Stimulated activated CD4-positive, alpha-beta T cell treated with anti-CD3 and anti-CD28 coated beads, Interleukin-1b, Interleukin-23, amount 100 ng/mL, for 48 hours (primary cell): ENCODE data around the gene RNU6-1.

Source experiments
- DNase-seq: peaks from one replicate; pipeline ENCODE4 v3.0.0-alpha.2; 2020

Gene RNU6-1

GRCh38 chr15:67820122-67820991 lies 19.5 kb downstream of the RNU6-1 start:
- no peak for DNase-seq

GRCh38 chr15:67819636-67820035 lies 20.2 kb downstream of the RNU6-1 start:
- no peak for DNase-seq

DNA sequence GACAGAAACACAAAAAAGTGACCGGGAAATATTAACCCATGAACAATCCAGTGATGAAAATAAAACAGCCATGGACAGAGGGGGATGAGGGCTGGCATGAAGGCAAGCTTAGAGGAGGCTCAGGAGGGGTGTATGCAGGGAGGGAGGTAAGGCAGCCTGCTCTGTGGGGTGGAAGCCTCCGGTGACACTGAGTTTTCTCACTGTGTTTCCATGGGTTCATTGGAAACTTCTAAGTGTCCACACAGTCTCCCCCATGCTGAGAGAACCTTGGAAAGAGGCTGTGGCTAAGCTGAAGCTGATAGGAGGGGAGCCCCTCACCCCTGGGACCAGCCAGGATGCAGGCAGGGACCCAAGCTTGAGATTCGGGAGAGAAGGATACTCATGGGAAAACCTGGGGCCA lies 21.4 kb downstream of the RNU6-1 start:
- DNase-seq, result no peak

DNA sequence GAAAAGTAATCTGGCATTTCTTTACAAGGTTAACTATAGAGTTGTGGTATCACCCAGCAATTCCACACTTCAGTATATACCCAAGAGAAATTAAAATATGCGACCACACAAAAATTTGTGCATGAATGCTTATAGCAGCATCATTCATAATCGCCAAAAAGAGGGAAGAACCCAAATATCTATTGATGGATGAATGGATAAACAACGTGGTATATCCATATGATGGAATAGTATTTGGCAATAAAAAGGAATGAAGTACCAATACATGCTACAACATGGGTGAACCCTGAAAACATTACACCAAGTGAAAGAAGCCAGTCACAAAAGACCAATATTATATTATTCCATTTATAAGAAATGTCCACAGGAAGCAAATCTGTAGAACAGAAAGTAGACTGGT lies 23.2 kb downstream of the RNU6-1 start:
- no peak for DNase-seq

- DNase-seq, result no peak
Observed at GRCh38 chr15:67815036-67815592, 24.7 kb downstream of the RNU6-1 start.

- no peak for DNase-seq
Observed at GRCh38 chr15:67813104-67813634, 26.7 kb downstream of the RNU6-1 start.

GRCh38 chr15:67812241-67812644 lies 27.6 kb downstream of the RNU6-1 start:
- no peak for DNase-seq

DNA sequence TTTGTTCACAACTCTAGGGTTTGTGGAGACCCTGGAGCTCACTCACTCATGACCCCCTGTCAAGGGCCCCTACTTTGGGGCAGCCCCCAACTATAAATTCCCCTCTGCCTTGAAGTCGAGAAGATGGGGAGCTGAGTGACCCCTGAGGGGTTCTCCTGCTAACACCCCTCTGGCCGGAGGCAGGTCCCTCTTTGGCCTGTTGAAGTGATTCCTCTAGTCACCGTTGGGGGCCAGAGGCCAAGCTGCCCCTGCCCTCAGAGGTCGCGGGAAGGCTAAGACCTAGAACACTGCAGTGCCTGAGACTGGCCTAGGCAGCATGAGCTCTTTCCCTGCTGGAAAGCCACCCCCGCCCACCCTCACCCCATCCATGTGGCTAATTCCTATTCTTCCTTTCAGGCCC lies 30.0 kb downstream of the RNU6-1 start:
- DNase-seq, result no peak

DNA sequence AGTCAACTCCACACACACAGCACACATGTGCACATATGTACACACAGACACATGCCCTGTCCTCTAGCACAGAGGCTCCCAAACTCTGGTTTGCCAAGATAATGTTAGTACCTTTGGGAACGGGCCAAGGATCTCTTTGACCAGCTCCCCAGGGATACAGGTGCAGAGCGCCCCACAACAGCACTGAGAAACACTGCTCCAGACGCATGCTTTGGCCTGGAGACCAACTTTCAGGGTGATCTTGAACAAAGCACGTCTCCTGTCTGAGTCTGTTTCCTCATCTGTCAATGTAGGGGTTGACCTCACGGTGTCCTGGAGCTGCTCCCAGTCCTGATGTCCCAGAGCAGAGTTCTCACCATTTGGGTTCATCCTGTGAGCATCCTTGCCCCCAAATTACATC lies 30.4 kb downstream of the RNU6-1 start:
- DNase-seq, result no peak

DNA sequence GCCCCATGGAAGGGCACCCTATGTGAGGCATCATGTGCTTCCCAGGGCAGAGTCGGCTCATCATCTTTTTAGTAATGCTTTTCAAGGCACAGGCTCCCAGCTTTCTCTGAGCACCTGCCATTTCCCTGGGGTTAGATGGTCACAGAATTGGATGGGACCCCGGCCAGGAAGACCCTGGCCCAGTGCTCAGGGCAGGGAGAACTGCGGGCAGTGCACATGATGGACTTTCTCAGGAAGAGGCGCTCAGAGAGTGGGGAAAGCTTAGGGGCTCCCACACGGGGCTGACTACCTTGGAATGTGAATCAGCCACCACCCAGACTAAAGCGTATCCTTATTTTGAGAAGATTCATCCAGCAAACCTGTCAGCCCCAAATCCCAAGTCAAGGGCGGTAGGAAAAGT lies 31.0 kb downstream of the RNU6-1 start:
- no peak for DNase-seq

DNA sequence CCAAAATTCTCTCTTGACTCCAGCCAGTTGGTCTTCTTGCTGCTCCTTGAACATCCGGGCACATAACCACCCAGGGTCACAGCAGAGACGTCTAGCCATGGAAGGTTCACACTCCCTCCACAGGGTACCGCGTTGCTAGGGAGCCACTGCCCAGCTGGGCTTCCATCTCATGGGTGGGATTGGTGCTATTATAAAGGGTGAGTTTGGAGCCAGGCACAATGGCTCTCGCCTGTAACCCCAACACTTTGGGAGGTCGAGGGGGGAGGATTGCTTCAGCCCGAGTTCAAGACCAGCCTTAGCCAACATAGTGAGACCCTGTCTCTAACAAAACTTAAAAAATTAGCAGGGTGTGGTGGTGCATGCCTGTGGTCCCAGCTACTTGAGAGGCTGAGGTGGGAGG lies 32.0 kb downstream of the RNU6-1 start:
- no peak for DNase-seq

- DNase-seq, result no peak
Observed at GRCh38 chr15:67807141-67807540, 32.7 kb downstream of the RNU6-1 start.

- DNase-seq, result no peak
Observed at GRCh38 chr15:67806536-67806935, 33.3 kb downstream of the RNU6-1 start.

DNA sequence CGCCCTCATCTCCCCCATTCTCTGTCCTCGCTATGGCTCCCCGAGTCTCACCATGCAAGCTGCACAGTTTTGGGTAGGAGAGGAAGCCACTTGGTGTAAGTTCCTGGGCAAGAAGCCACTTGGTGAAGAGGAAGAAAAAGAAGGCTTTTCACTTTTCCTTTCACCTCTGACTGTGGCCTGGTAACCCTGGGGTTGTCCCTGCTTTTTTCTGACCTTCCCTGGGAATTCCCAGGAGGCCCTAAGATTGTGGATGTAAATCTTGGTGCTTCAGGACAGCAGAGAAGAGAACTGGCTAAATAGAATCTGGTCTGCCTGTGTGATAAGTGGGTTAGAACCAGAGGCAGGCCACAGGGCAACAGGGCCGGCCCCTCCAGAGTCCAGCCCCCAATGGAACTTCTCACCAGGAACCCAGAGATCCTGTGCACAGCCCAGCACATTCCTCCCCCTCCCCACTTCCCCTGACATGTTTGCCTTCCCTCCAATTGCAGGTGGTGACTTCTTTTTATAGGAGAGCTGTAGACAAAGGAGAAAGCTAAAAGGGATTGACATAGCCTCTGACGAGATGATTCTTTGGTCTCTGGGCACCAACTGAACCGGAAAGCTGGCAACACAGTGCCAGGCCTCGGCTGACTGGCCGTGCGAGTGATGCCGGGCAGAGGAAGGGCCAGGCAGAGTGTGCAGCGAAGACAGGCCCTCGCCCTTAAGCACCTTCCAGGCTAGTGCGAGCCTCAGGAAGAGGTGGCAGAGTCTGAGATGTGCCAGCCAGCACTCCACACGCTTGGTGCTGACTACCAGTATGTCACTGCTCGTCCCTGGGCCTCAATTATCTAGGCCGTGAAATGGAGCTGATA lies 34.0 kb downstream of the RNU6-1 start:
- no peak for DNase-seq

DNA sequence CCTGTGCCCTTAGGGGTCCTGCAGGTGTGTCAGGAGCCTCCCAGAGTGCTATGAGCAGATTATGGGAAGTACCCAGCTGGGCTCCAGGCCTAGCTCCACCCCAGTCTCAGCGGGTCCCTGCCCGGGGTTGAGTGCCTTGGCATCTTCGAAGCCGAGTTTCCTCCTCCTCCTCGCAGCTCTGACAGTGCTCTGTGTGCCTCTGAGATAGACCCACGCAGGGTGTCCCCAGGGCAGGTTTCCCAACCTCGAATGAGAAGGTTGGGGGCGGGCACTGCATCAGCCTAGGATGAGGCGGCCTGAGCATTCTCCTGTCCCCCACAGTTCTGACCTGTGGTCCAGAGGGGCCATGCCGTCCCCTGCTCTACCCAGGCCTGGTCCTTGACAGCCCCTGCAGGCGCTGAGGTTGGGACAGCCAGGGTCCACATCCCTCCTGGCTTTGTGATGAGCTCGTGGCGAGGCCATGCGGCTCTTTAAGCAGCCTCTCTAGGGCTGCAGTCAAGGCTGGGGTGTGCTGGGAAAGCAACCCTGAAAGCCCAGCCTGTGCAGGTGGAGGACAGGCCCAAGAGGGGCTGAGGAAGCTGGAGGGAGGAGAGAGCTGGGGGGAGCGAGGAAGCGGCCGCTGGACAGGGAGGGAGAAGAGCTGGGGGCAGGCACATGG lies 34.7 kb downstream of the RNU6-1 start:
- no peak for DNase-seq

- DNase-seq, result no peak
Observed at GRCh38 chr15:67803996-67804843, 35.6 kb downstream of the RNU6-1 start.

DNA sequence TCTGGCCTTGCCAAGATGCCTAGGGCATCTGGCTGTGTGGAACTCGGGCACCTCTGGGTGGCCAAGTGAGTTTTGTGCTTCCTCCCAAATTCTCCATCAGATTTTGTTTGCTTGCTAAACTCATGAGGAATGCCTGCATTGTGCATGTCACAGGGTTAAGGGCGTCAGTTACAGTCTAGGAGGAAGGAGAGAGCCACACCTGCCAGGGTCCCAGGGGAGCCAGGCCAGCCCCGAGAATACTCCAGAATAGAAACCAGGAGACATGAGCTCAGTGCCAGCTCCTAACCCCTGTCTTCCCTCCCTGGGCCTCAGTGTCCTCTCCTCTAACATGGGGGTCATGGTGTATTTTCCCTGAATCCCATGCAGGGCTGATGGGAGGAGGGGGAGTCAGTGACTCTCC lies 36.5 kb downstream of the RNU6-1 start:
- DNase-seq, result no peak

DNA sequence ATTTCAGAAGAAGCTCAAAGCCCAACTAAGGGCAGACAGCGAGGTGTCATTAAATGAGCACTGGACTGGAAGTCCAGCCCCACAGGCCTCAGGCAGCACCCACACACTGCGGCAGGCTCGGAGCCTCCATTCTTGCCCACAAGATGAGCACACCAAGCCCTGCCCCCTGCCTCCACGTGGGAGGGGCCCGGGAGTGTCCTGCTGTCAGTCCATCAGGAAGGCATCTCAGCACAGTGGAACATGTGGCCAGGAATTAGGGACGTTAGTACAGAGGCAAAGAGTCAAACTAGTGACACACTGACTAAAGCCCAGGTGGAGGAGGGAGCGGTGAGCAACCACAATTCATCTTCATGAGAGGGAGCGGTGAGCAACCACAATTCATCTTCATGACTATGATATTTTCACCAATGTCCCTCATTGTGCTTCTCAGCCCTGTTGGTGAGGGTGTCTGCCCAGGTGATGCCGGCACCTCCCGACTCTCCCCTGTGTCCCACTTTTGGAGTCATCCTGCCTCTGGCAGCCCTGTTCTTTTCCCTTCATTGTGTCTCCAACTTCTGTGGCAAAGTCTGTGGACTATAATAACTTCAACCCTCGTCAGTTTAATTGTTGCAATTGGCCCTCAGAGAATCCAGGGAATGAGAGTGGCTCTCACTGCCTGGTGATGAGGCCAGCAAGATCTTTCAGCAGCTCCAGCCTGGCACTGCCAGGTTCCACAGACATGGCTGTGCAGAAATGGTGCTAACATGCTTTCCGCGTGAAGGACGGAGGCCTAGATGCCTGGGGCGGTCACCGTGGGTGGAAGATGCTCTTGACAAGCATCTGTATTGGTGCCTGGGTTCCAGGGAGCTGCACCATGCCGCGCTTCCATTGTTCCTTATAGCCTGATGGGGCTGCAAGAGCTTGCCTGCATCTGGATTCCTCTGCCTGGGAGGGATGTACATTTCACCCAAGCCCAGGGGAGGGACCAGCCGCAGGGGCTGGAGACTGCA lies 37.6 kb downstream of the RNU6-1 start:
- DNase-seq, result no peak

GRCh38 chr15:67801142-67801541 lies 38.7 kb downstream of the RNU6-1 start:
- no peak for DNase-seq

GRCh38 chr15:67799801-67800205 lies 40.0 kb downstream of the RNU6-1 start:
- no peak for DNase-seq
